ENCODE results near the gene ANKRD1. TPM values are rescaled to one million over a fixed set of nuclear protein-coding genes. Genes with fewer than 3 reads are reported as not detected.

The ANKRD1 gene
- total RNA-seq: not detected
- total RNA-seq: 0.30 to 0.35 reads per million in 2 donors

DNA sequence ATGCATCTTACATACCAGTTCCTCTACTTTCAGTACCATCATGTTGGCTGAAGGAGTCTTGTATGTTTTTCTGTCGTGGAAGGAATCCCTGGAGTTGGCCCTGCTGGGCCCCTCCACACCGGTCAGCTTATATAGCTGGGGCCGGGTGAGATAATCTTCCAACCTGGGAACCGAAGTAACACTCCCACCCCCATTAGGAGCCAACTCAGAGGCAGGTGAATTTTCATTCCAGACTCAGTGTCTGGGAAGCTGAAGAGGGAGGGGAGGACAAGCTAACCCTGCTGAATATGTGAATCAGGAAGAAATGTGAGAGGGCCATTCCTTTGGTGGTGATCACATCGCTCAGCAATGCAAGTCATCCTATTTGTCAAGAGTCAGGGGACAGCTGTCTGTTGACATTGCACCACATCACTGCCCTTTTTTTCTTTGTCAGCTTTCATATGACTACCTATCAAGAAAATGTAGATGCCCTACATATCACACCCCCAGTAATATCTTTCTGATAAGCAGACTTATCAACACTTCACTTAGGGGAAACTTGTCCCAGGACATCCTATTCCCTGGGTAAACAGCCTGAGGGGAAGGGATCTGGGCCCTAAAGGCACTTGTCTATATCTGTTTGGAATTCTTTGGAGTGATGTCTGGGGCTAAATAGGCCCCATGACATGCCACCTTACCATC is at the start of gene ANKRD1:
TSS of gene ANKRD1 (minus strand) at position 102 of the 681 bp plus-strand sequence. CDS start at position 42, 60 bp downstream.
- no peak within 1 kb of the TSS for H3K4me3 Mint-ChIP-seq
- DNase-seq: no peak
- no peak within 1 kb of the TSS for H3K27ac Mint-ChIP-seq
- H3K4me1 Mint-ChIP-seq: no peaks in the 10 kb centered on the region
- H3K27me3 Mint-ChIP-seq: peaks cover 51% of the 10 kb centered on the region
- no peak for ATAC-seq
- H3K9me3 ChIP-seq (ENCODE audit: control insufficient read depth, low read length, poor library complexity, severe bottlenecking): no peaks in the 10 kb centered on the region
- no peaks in the 10 kb centered on the region for H3K36me3 Mint-ChIP-seq (ENCODE audit: low read depth)

GRCh38 chr10:90969947-90970673 is 49.2 kb upstream of the ANKRD1 start:
- H3K27ac Mint-ChIP-seq: no peak overlapping the region
- no peaks in the 10 kb centered on the region for H3K4me1 Mint-ChIP-seq
- ATAC-seq: no peak
- H3K36me3 Mint-ChIP-seq (ENCODE audit: low read depth): no peaks in the 10 kb centered on the region
- no peak overlapping the region for H3K4me3 Mint-ChIP-seq
- H3K9me3 ChIP-seq (ENCODE audit: control insufficient read depth, low read length, poor library complexity, severe bottlenecking): no peaks in the 10 kb centered on the region
- H3K27me3 Mint-ChIP-seq: peaks cover 54% of the 10 kb centered on the region
- no peak for DNase-seq

DNA sequence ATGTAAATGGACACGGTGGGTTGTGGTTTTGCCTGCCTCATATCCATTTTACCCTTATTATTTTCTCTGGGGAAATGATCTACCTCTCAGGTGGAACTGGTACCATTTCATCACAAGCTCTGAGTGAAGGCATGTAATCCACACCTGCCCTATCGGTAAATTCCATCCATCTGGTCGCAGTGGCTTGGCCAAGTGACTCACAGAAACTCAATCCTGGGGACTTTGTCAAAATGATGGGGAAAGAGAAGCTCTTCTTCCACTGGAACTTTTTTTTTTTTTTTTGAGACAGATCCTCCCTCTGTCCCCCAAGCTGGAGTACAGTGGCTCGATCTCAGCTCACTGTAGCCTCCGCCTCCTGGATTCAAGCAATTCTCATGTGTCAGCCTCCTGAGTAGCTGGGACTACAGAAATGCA is 48.2 kb upstream of the ANKRD1 start:
- Mint-ChIP-seq H3K27ac (no peak overlapping the region), H3K4me1 (no peaks in the 10 kb centered on the region), H3K4me3 (no peak overlapping the region), H3K36me3 (ENCODE audit: low read depth) (no peaks in the 10 kb centered on the region), H3K27me3 (peaks cover 54% of the 10 kb centered on the region)
- DNase-seq (no peak), ATAC-seq (no peak)
- H3K9me3 ChIP-seq (ENCODE audit: control insufficient read depth, low read length, poor library complexity, severe bottlenecking): no peaks in the 10 kb centered on the region

GRCh38 chr10:90968328-90969081 is 47.6 kb upstream of the ANKRD1 start:
- no peaks in the 10 kb centered on the region for H3K9me3 ChIP-seq (ENCODE audit: control insufficient read depth, low read length, poor library complexity, severe bottlenecking)
- Mint-ChIP-seq H3K4me3 (no peak overlapping the region), H3K27ac (no peak overlapping the region), H3K36me3 (ENCODE audit: low read depth) (no peaks in the 10 kb centered on the region), H3K27me3 (peaks cover 51% of the 10 kb centered on the region), H3K4me1 (no peaks in the 10 kb centered on the region)
- ATAC-seq: no peak
- DNase-seq: no peak

- H3K36me3 Mint-ChIP-seq (ENCODE audit: low read depth): no peaks in the 10 kb centered on the region
- no peak for ATAC-seq
- H3K9me3 ChIP-seq (ENCODE audit: control insufficient read depth, low read length, poor library complexity, severe bottlenecking): no peaks in the 10 kb centered on the region
- no peak for DNase-seq
- H3K4me3 Mint-ChIP-seq: no peak overlapping the region
- no peak overlapping the region for H3K27ac Mint-ChIP-seq
- H3K4me1 Mint-ChIP-seq: no peaks in the 10 kb centered on the region
- H3K27me3 Mint-ChIP-seq: peaks cover 47% of the 10 kb centered on the region
Measured at GRCh38 chr10:90967865-90968264, 47.0 kb upstream of the ANKRD1 start.

DNA sequence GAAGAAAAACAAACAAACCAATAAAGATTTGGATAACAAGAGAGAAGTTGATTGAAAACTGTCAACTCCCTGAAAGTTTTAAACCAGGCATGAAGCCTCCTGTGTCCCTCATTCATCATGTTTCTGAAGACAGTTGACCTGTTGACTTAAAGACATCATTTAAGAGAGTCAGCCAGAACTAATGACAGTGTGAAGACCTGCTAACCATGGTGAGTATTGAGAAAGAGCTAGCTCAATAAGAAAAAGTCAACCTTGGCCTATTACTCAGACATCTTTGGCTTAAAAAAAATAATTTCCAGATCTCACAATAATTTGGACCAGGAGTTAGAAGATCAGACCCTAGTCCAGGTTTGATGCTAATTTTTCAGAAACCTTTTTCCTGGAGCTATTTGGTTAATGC is 45.3 kb upstream of the ANKRD1 start:
- no peaks in the 10 kb centered on the region for H3K4me1 Mint-ChIP-seq
- no peaks in the 10 kb centered on the region for H3K36me3 Mint-ChIP-seq (ENCODE audit: low read depth)
- H3K27ac Mint-ChIP-seq: no peak overlapping the region
- H3K27me3 Mint-ChIP-seq: peaks cover 47% of the 10 kb centered on the region
- no peaks in the 10 kb centered on the region for H3K9me3 ChIP-seq (ENCODE audit: control insufficient read depth, low read length, poor library complexity, severe bottlenecking)
- DNase-seq: no peak
- no peak overlapping the region for H3K4me3 Mint-ChIP-seq
- ATAC-seq: no peak

DNA sequence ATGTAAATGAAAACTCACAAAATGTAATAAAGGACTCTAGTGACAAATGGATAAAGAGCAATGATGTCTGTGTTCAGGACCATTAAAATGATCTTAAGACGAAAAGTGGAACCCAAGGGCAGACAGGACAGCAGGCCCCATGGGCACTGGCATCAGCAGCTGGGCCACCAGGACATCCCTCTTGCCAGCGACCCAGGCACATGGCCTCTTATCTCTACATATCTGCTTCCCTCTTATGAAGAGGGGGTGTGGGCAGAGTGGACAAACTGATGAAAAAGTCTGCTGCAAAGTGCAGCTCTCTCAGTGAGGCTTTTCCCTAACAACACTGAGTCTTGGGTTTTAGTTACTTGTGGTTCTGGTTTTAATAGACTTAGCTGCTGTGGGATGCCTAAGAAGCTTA is 44.8 kb upstream of the ANKRD1 start:
- H3K27me3 Mint-ChIP-seq: peaks cover 47% of the 10 kb centered on the region
- H3K36me3 Mint-ChIP-seq (ENCODE audit: low read depth): no peaks in the 10 kb centered on the region
- no peak for ATAC-seq
- no peak overlapping the region for H3K27ac Mint-ChIP-seq
- H3K4me1 Mint-ChIP-seq: no peaks in the 10 kb centered on the region
- H3K9me3 ChIP-seq (ENCODE audit: control insufficient read depth, low read length, poor library complexity, severe bottlenecking): no peaks in the 10 kb centered on the region
- DNase-seq: no peak
- no peak overlapping the region for H3K4me3 Mint-ChIP-seq

DNA sequence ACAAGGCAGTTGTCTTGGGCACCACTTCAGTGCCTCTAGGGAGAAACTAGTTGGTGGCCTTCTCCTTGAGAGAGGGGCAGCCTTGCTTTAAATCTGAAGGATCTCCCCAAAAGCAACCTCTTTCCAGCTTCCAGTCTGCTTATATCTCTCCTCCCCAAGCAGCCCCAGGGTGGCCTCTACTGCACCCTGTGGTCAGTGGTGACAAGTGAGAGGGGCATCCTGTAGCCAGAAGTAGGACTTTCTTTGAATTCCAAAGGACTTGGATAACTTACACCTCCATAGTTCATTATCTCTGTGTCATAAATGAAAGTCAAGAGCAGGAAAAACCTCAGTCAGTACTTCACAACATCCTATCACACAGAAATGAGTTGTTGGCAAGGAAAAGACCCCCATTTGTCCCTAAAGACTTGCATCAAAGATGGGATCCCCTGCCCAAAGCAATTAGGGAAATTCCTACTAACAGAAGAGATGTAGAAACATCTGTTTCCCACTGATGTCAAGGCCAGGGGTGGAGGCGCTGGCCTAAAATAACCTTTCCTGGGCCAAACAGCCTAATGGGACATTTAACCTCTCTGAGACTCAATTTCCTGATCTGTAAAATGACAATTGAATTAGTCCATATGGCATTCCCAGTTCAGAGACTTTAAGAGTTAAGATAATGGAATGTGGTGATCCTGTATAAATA is 44.0 kb upstream of the ANKRD1 start:
- Mint-ChIP-seq H3K4me3 (no peak overlapping the region), H3K4me1 (no peaks in the 10 kb centered on the region), H3K27ac (no peak overlapping the region), H3K27me3 (peaks cover 40% of the 10 kb centered on the region), H3K36me3 (ENCODE audit: low read depth) (no peaks in the 10 kb centered on the region)
- ATAC-seq: no peak
- no peaks in the 10 kb centered on the region for H3K9me3 ChIP-seq (ENCODE audit: control insufficient read depth, low read length, poor library complexity, severe bottlenecking)
- DNase-seq: no peak

DNA sequence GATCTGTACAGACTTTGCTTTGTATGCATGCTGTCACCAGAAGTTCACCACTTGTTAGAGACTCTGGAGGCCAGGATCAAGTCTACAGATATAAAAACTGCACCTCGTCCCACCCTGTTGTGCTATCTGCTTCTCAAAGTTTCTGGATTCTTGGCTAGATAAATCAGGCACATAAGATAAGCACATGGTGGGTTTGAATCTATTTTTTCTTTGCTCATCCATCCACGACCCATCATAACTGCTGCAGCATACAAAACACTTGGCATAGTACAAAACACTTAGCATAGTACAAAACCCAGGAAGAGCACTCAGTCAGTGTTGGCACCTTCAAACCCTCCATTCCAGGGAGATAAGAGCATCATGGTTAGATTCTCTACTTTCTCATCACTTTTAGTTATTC is 42.4 kb upstream of the ANKRD1 start:
- Mint-ChIP-seq H3K4me3 (no peak overlapping the region), H3K27me3 (peaks cover 37% of the 10 kb centered on the region), H3K27ac (no peak overlapping the region), H3K4me1 (no peaks in the 10 kb centered on the region), H3K36me3 (ENCODE audit: low read depth) (no peaks in the 10 kb centered on the region)
- ATAC-seq: no peak
- no peak for DNase-seq
- no peaks in the 10 kb centered on the region for H3K9me3 ChIP-seq (ENCODE audit: control insufficient read depth, low read length, poor library complexity, severe bottlenecking)

- no peaks in the 10 kb centered on the region for H3K9me3 ChIP-seq (ENCODE audit: control insufficient read depth, low read length, poor library complexity, severe bottlenecking)
- no peaks in the 10 kb centered on the region for H3K36me3 Mint-ChIP-seq (ENCODE audit: low read depth)
- DNase-seq (no peak), ATAC-seq (no peak)
- no peak overlapping the region for H3K4me3 Mint-ChIP-seq
- H3K27ac Mint-ChIP-seq: no peak overlapping the region
- peaks cover 18% of the 10 kb centered on the region for H3K27me3 Mint-ChIP-seq
- no peaks in the 10 kb centered on the region for H3K4me1 Mint-ChIP-seq
Measured at GRCh38 chr10:90960355-90960814, 39.5 kb upstream of the ANKRD1 start.

DNA sequence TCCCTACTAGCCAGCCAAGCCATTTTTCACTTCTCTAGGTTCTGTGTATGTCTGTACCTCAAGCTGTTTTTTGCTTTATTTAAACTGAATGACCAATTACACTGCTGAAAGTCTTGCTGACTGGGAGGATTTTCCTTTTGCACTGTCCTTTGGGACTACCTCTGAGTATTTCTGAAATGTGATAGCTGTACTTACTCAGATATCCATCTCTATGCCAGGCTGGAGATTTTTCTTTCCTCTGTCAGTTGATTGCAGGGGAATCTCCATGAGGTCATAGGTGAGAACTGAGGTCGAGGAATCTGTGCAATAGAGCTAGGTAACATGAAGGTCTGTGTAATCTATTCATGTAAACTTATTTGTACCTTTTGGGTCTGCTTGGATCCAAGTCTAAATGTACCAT is 38.9 kb upstream of the ANKRD1 start:
- Mint-ChIP-seq H3K4me1 (no peaks in the 10 kb centered on the region), H3K4me3 (no peak overlapping the region), H3K36me3 (ENCODE audit: low read depth) (no peaks in the 10 kb centered on the region), H3K27ac (no peak overlapping the region), H3K27me3 (peaks cover 18% of the 10 kb centered on the region)
- no peaks in the 10 kb centered on the region for H3K9me3 ChIP-seq (ENCODE audit: control insufficient read depth, low read length, poor library complexity, severe bottlenecking)
- ATAC-seq: no peak
- DNase-seq: no peak

- DNase-seq (no peak), ATAC-seq (no peak)
- H3K9me3 ChIP-seq (ENCODE audit: control insufficient read depth, low read length, poor library complexity, severe bottlenecking): no peaks in the 10 kb centered on the region
- Mint-ChIP-seq H3K4me3 (no peak overlapping the region), H3K27ac (no peak overlapping the region), H3K27me3 (peaks cover 18% of the 10 kb centered on the region), H3K4me1 (no peaks in the 10 kb centered on the region), H3K36me3 (ENCODE audit: low read depth) (no peaks in the 10 kb centered on the region)
Measured at GRCh38 chr10:90958781-90959180, 37.9 kb upstream of the ANKRD1 start.

Measured in T-helper 17 cell (primary cell).